ENCODE measurements around the gene LANCL1. TPM values are rescaled to one million over a fixed set of nuclear protein-coding genes. Genes with fewer than 3 reads are reported as not detected.

The LANCL1 gene
- total RNA-seq, 1 donor from 2014 or later: 16.4 TPM

GRCh38 chr2:210517264-210517663 is 40.7 kb upstream of the LANCL1 start:
- DNase-seq (ENCODE audit: low spot score in 2 of 2): no peak
- TF ChIP-seq, protein P1, sequence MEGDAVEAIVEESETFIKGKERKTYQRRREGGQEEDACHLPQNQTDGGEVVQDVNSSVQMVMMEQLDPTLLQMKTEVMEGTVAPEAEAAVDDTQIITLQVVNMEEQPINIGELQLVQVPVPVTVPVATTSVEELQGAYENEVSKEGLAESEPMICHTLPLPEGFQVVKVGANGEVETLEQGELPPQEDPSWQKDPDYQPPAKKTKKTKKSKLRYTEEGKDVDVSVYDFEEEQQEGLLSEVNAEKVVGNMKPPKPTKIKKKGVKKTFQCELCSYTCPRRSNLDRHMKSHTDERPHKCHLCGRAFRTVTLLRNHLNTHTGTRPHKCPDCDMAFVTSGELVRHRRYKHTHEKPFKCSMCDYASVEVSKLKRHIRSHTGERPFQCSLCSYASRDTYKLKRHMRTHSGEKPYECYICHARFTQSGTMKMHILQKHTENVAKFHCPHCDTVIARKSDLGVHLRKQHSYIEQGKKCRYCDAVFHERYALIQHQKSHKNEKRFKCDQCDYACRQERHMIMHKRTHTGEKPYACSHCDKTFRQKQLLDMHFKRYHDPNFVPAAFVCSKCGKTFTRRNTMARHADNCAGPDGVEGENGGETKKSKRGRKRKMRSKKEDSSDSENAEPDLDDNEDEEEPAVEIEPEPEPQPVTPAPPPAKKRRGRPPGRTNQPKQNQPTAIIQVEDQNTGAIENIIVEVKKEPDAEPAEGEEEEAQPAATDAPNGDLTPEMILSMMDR (IDR thresholded peaks at IDR 0.05): no peak
- no peaks in the 10 kb centered on the region for H3K4me1 ChIP-seq
- no peaks in the 10 kb centered on the region for H3K36me3 ChIP-seq
- H3K9me3 ChIP-seq: peaks cover 0 to 15% of the 10 kb centered on the region in 2 donors
- intact Hi-C loops (cut with DNase I): no loop called here
- H3K27ac ChIP-seq: no peak overlapping the region
- no peak overlapping the region for H3K4me3 ChIP-seq
- H3K27me3 ChIP-seq: no peaks in the 10 kb centered on the region

GRCh38 chr2:210515911-210516310 is 39.4 kb upstream of the LANCL1 start:
- no peak overlapping the region for H3K27ac ChIP-seq
- intact Hi-C loops (cut with DNase I): no loop called here
- H3K9me3 ChIP-seq: peaks cover 0 to 22% of the 10 kb centered on the region in 2 donors
- no peak overlapping the region for H3K4me3 ChIP-seq
- H3K4me1 ChIP-seq: no peaks in the 10 kb centered on the region
- no peak for DNase-seq (ENCODE audit: low spot score in 2 of 2)
- H3K27me3 ChIP-seq: no peaks in the 10 kb centered on the region
- TF ChIP-seq, protein P1 (IDR thresholded peaks at IDR 0.05): no peak
- H3K36me3 ChIP-seq: no peaks in the 10 kb centered on the region

DNA sequence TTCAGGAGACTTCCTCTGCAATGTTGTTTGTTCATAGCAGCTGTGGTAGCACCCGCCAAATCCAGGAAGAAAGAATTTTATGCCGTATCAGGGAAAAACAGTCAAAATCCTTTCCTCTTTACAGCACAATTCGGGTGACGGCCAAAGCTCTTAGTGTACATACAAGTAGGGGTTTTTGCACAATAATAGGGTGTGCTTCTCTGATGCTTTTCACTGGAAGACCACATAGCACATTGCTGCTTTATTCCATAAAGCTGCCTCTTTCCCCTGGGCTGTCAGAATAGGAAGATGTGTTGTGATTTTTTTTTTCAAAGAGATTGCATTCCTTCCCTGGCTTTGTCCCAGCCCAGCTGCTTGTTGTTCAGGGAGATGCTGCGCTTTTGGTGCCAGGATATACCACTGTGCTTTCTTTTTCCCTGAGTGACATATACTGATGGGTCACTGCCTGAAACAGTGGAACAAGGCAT is 27.2 kb upstream of the LANCL1 start:
- intact Hi-C loops (cut with DNase I): no loop called here
- H3K36me3 ChIP-seq: no peaks in the 10 kb centered on the region
- peak overlapping the region; percentile 30 to 31 for H3K4me3 ChIP-seq

GRCh38 chr2:210503001-210503623 is 26.6 kb upstream of the LANCL1 start:
- TF ChIP-seq, protein P1 (IDR thresholded peaks at IDR 0.05): peak in 2 of 3 experiments; percentile 54 to 64
- Histone ChIP-seq H3K9me3 (peaks cover 7 to 36% of the 10 kb centered on the region in 2 donors), H3K4me1 (no peaks in the 10 kb centered on the region), H3K27me3 (no peaks in the 10 kb centered on the region), H3K27ac (no peak overlapping the region), H3K36me3 (no peaks in the 10 kb centered on the region), H3K4me3 (peak overlapping the region; percentile 30 to 31)
- peak in 1 of 2 donors; percentile 63 for DNase-seq (ENCODE audit: low spot score in 2 of 2)
- intact Hi-C loops (cut with DNase I): no loop called here

More for the DNA sequence above, 27.2 kb upstream of the LANCL1 start:
- Histone ChIP-seq H3K9me3 (peaks cover 7 to 36% of the 10 kb centered on the region in 2 donors), H3K4me1 (no peaks in the 10 kb centered on the region), H3K27me3 (no peaks in the 10 kb centered on the region), H3K27ac (no peak overlapping the region)
- no peak for DNase-seq (ENCODE audit: low spot score in 2 of 2)
- TF ChIP-seq, protein P1 (IDR thresholded peaks at IDR 0.05): no peak

- Histone ChIP-seq H3K4me1 (no peaks in the 10 kb centered on the region), H3K27ac (no peak overlapping the region), H3K36me3 (no peaks in the 10 kb centered on the region), H3K9me3 (peaks cover 7 to 13% of the 10 kb centered on the region in 2 donors), H3K4me3 (no peak overlapping the region), H3K27me3 (no peaks in the 10 kb centered on the region)
- DNase-seq (ENCODE audit: low spot score in 2 of 2): no peak
- intact Hi-C loops (cut with DNase I): no loop called here
- TF ChIP-seq, protein P1 (IDR thresholded peaks at IDR 0.05): no peak
These were observed 20.0 kb upstream of the LANCL1 start for GRCh38 chr2:210496512-210496911.

Measured in ascending aorta (tissue), 2 donors.